ENCODE results near the gene GPRIN2.
"Not testable (repeated sequence)": the region's sequence is repeated elsewhere in the genome, so short reads cannot be mapped to it uniquely, and the experiment has no call there.

Gene GPRIN2

DNA sequence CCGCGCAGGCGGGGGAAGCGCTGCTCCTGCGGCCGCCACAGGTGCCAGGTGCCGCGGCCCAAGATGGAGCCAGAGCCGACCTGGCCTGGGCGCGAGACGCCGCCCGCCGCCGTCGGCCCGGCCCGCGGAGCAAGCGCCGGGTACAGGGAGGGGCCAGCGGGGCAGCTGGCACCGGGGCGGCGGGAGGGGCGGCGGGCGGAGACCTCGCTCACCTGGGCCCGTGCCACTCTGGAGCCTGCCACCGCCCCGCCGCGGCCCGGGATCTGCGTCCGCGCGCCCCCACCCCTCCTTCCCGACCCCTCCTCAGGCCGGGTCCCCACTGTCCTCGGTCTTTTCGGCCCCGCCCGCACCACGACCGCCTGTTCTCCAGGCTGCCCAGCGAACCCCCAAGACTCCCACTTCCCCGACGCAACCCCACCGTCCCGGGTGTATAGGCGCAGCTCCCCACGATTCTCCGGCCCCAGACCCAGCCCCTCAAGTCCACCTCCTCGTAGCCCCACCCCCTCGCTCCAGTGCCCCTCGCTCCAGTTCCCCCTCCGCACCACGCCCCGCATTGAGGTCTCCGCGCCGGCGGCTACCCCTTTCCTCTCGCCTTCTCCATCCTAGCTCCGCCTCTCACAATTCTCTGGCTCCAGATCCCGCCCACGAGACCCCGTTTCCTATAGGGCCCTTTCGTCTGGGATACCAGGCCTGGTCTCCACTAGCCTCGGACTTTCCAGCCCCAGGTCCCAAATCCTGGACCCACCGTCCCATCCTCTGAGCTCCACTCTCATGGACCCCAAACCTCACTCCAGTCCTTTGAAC, at the start of gene GPRIN2:
Gene GPRIN2, minus strand, starts transcription at position 144 of the 804 bp plus-strand sequence. CDS start 5,922 bp downstream, outside the sequence.
- DNase-seq (ENCODE audit: low read depth): no peak

DNA sequence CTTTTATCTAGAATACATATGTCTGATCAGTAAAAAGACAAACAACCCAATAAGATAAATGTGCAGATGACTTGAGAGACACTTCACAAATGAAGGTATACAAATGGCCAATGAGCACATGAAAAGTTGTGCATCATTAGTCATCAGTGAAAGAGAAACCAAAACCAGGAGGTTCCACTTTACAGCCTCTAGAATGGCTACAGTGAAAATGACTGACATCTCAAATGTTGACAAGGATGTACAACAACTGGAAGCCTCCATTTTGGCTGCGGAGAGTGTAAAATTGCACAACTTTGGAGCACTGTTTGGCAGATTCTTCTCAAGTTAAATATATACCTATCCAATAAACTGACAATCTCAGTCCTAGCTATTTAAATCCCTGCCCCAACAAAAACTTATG, 44.1 kb upstream of the GPRIN2 start:
- not testable (repeated sequence) for DNase-seq (ENCODE audit: low read depth)

DNA sequence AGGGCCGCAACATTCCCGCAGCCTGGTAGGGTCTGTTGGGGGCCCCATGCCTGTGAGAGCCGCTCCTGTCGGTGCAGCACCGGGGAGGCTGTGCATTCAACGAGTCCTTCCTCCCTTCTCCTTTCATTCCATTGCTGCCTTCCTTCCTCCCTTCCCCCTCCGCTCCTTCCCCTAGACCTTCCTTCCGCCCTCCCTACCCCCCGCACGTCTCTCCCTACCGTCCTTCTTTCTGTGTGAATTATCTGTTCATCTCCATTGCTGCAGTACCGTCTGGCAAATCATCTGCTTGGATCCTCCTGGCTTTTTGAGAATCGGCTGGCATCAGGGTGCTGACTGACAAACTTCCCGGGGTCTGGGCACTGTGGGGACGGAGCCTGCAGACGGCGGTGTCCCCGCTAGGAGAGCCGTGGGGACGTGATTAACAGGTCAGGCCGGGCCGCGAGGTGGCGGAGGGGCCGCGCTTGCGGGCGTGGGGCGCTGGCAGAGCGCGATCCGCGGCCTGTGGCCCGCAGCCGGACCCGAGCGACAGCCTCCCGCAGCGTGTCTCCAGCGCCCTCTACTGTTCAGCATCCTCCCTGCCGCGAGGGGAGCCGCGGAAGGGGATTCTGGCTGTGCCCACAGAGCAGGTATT, 41.3 kb upstream of the GPRIN2 start:
- DNase-seq (ENCODE audit: low read depth): not testable (repeated sequence)

DNA sequence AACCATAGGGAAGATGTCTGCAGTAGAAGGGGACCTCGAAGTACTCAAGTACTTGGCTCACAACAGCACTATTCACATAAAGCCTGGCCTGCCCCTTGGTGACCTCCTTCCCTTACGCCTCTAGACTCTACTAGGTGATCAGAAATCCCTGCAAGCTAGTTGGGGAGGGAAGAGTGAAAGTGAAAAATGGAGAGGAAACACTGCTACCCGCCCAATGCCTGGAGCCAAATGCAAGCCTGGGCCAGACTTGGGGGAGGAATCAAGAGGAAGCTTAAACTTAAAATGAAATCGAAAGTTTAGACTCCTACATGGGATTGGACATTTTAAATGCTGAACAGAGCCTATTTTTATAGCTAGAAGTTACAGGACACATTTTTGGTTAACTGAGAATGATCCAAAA, 40.1 kb upstream of the GPRIN2 start:
- DNase-seq (ENCODE audit: low read depth): not testable (repeated sequence)

DNA sequence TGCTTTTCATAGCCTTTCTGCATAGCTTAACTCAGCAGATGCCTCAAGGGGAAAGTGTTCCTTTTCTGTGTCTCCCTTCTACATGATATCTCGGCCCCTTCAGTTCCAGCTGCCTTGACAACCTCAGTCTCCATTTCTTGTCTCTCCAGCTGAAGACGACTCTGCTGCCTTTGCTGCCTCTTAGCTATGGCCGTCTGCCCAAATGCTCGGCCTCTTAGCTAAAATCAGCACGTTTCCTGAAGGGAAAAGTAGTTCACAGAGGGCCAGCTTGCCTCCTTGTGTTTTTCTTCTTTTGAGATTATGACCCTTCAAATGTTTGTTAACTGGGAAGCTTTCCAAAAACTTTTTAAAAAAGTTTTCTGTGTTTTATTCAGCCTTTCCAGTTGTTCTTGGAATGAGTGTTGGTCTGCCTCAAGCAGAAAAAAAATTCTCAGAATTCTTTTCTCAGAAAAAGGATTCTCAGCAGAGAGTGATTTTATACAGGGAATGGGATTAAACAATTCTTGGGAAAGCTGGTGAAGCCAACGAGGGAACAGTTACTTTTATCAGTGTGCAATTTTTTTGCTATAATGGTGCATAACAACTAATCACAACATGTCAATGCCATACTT, 38.1 kb upstream of the GPRIN2 start:
- DNase-seq (ENCODE audit: low read depth): not testable (repeated sequence)

DNA sequence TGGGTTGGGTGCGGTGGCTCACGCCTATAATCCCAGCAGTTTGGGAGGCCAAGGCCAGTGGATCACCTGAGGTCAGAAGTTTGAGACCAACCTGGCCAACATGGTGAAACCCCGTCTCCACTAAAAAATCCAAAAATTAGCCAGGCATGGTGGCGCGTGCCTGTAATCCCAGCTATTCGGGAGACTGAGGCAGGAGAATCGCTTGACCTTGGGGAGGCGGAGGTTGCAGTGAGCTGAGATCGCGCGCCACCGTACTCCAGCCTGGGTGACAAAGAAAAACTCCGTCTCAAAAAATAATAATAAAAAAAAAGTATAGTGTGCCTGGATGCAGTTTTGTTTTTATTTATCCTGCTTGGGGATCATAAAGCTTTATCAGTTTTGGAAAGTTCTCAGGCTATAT, 36.8 kb upstream of the GPRIN2 start:
- not testable (repeated sequence) for DNase-seq (ENCODE audit: low read depth)

DNA sequence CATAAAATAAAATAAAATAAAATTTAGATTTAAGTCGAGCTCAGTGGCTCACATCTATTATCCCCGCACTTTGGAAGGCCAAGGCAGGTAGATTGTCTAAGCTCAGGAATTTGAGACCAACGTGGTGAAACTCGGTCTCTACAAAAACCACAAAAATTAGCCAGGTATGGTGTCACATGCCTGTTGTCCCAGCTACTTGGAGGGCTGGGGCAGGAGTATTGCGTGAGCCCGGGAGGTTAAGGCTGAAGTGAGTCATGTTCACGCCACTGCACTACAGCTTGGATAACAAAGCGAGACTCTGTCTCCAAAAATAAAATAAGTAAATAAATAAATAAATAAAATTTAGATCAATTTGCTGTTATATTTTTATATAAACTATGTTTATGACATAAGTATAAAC, 34.6 kb upstream of the GPRIN2 start:
- DNase-seq (ENCODE audit: low read depth): not testable (repeated sequence)

DNA sequence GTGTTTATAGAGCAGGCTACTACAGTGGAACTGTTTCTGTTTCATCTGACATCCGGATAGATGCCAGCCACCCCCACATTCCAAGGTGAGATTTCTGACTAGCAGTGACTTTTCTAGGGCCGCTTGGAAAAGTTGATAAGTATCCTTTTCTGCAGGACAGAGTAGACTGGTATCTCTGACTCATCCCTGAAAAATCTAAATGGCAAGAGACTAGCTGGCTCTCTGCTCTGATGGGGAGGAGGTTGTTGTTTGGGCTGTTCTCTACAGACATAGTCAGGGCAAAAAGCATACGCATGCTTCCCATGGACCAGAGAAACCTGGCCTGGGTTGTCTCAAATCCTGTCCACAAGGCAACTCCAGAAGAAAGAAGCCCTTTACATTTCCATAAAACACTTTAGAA, 33.1 kb upstream of the GPRIN2 start:
- not testable (repeated sequence) for DNase-seq (ENCODE audit: low read depth)

DNA sequence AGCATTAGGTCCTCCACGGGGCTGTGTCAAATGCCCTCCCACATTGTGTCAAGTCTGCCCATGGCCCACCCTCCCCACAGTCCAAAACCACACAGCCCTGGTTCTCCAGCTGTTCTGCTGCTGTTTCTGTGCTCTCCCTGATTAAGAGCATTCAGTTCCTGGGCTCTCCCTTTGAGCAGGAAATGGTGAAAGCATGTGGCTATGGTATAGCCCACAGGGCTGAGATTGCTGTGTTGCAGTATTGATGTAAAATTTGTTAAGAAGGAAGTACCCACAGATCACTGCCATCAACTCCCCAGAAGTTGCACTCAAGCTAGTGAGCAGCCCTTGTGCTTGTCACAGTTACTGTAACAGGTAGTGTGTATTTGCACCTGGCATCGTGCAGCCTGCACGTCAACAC, 31.8 kb upstream of the GPRIN2 start:
- DNase-seq (ENCODE audit: low read depth): not testable (repeated sequence)

DNA sequence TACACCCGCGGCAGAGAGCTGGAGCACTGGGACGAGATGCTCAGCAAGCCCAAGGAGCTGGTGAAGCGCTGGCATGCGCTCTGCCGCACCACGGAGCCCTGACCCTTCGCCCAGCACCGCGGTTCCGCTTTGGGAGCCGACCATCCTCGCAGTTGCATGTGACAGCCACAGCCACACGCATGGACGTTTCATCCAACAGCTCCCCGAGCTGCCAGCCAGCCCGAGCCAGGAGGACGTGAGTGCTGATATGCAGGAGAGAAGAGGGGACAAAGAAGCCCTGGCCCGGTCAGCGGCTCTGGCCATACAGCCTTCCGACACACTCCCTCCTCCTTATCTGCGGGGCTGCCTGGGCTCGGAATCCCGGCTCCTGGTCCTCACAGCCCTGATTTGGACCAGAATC, 31.1 kb upstream of the GPRIN2 start:
- not testable (repeated sequence) for DNase-seq (ENCODE audit: low read depth)

DNA sequence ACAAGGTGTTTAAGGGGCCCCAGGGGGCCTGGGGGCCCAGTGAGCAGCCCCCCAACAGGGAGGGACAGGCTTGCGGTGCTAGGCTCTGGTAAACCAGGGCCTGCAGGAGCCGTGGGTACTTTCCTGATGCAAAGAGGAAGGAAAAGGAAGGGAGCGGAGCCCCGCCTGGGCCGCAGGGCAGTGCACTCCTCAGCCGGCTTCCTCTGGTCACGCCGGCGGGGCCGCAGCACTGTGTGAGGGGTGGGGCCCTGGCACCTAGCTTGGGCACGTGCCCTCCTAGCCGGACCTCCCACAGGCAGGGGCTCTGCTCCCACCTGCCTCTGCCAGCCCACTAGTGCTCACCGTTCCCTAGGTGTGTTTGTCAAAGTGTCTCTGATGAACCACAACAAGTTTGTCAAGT, 28.8 kb upstream of the GPRIN2 start:
- not testable (repeated sequence) for DNase-seq (ENCODE audit: low read depth)

DNA sequence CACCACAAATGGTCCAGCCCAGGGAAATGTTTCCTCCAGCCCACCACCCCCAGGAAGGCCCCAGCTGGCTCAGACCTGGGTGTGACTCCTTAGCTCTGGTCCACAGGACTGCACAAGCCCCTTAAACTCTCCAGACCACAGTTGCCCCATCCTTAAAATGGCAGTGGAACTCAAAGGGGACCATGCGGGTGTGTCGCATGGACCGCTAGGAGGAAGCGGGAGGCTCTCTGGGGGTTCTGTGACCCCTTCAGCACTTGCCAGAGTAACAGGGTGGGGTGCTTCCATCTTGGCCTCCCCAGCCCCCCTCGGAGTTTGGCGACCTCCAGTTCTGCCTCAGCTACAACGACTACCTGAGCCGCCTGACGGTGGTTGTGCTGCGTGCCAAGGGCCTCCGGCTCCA, 27.7 kb upstream of the GPRIN2 start:
- DNase-seq (ENCODE audit: low read depth): not testable (repeated sequence)

DNA sequence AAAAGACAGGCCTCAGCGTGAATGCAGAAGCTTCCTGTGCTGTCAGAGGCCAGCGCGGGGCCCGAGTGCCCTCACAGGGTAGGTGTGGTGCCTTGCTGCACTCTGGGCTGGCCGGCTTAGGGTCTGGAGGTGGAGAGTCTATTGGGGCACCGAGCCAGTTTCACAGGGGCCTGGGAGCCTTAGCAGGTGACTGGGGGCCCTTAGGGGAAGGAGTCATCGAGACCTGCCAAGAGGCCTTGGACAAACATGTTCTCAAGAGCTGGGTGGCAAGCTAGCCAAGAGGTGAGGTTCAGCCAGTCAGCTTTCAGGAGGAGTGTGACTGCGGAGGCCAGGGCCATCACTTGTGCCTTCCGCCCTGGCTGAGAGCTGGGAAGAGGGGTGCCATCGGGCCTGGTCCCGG, 26.1 kb upstream of the GPRIN2 start:
- not testable (repeated sequence) for DNase-seq (ENCODE audit: low read depth)

DNA sequence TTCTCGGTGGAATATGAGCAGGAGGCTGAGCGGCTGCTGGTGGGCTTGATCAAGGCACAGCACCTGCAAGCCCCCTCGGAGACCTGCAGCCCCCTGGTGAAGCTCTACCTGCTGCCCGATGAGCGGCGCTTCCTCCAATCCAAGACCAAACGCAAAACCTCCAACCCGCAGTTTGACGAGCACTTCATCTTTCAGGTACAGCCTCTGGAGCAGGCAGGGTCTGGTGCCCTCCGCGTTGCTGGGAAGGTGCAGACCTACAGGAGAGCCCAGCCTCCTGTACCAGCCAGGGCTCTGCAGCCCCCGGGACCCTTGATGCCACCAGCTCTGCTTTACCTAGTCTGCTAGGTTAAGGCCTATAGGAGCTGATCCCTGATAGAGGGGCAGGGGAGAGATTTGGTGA, 25.5 kb upstream of the GPRIN2 start:
- not testable (repeated sequence) for DNase-seq (ENCODE audit: low read depth)

DNA sequence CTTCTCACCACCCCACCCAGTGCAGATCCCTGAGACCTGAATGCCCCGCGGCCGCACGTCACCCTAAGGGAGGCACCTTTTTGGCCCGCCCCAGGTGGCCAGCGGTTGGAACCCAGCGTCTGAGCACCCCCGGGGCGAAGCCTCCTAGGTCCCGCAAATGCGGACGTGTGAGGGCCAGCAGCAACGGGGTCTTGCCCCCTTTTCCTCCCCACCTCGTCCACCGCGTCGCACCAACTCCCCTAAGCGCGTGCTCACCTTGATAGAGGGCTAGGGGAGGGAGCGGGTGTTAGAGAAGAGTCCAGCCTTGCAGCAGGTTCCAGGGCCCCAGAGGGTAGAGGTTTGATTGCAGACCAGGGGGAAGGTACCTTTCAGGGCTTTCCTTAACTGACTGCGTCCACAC, 22.9 kb upstream of the GPRIN2 start:
- not testable (repeated sequence) for DNase-seq (ENCODE audit: low read depth)

DNA sequence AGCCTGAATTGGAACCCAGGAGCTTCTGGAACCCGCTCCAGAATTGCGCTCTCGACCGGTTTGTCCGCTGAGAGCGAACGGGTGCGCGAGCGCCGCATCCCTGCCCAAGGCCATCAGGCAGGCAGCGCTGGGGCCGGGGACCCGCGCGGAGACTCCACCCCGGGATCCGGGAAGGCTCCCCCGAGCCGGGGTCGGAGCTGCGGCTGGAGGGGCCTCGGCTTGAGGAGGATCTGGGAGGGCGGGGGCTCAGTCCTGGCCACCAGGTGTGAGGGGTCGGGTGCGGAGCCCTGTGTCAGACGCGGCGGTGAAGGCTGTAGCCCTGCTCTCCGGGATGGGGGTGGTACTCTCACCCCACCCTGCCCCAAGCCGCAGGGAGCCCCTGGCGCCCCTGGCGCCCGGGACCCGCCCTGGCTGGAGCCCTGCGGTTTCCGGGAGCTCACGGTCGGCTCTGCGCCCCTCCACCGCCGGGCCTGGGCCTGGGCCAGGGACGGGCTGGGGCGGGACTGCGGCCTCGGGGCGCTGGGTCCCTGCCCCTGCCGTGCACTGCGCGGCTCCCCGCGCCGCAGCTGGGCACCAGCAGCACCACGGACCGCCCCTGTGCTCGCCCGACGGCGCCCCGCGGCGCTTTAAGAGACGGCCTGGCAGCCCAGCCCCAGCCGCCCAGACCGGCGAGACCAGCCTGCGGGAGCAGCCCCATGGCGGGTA, 22.2 kb upstream of the GPRIN2 start, which contains the start of gene SYT15:
Gene SYT15, plus strand, starts transcription at position 655 of the 705 bp plus-strand sequence. Its CDS starts 41 bp downstream, at position 696.
- DNase-seq (ENCODE audit: low read depth): not testable (repeated sequence)

DNA sequence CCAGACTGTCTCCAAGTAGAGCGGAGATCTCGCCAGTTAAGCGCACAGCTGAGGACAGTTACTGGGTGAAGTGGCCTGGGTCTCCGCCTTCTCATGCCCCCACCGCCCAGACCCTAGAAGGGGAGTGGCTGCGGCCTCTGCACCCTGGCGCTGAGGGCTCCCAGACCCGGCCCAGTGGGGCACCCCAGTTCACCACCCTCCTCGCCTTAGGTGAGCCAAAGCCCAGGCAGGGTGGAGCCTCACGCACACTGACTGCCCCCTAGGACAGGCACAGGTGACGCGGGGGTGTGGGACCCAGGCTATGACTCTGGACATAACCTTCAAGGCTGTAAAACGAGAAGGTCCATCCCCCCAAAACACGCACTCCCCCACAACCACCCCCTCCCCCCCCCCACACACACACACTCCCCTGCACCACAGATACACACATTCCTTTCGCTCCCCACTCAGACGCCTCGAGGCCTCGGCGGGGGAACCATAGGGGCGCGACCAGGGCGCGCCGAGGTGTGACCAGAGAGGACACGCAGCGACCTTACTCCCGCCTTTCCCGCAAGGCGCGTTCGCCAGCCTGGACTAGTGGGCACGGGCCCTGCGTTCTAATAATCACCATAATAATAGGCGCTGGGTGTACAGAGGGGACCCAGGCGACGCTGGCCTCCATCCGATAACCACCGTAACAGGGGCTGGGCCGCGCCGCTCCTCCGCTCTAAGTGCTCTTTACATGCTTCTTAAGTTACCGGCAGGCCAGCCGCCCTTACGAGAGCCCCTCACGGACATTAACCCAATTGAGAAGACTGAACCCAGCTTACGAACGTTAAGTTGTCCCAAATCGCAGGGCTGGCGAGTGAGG, 21.4 kb upstream of the GPRIN2 start:
- not testable (repeated sequence) for DNase-seq (ENCODE audit: low read depth)

DNA sequence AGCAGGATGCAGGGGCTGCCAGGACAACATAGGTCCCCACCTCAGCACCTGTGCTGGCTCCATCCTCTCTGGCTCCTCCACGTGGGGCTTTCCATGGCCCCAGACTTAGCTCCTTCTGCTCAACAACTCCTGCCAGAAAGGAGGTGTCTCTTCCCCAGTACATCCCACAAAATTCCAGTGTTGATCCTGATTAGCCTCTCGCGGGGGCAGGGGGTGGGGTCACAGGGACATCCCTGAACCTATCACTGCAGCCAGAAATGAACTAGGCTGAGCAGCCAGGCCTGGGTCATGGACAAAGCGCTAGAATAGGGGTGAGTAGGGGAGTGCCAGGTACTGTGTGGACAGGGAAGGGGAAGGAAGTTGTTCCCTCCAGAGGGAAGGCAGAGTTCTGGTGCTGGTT, 17.4 kb upstream of the GPRIN2 start:
- DNase-seq (ENCODE audit: low read depth): not testable (repeated sequence)

DNA sequence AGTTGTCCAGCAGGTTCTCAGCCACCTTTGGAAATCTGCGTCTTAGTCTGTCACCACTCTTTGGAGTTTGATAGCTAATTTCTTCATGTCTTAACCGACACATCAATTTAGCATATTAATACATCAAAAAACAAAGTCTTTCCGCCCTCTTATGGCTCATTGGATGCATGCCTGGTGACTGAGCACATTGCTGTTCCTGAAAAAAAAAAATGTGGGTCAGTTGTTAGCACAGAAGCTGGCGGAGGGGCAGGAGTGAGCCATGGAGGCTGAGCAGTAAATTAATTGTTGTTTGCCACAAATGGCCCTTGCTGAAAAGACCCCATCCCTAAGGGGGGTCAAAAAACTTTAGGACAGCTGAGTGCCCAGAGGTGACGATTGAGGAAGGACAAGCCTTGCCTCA, 16.9 kb upstream of the GPRIN2 start:
- not testable (repeated sequence) for DNase-seq (ENCODE audit: low read depth)

DNA sequence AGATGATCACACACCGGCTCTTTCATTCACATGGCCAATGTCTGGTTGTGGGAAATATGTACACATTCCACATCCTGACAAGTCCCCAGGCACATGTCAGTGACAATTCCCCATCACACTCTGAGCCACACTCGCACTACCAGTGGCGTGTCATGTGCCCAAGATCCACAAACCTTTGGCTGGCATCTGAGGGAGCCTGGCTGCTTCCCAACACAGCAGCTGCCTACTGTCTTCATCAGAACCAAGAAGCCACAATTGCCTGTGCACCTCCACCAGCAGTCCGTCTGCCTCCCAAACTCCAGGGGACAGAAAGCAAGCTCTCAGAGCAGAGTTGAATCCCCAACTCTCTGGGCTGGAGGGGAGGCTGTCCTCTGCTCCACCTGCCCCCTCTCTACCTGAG, 16.3 kb upstream of the GPRIN2 start:
- DNase-seq (ENCODE audit: low read depth): not testable (repeated sequence)

DNA sequence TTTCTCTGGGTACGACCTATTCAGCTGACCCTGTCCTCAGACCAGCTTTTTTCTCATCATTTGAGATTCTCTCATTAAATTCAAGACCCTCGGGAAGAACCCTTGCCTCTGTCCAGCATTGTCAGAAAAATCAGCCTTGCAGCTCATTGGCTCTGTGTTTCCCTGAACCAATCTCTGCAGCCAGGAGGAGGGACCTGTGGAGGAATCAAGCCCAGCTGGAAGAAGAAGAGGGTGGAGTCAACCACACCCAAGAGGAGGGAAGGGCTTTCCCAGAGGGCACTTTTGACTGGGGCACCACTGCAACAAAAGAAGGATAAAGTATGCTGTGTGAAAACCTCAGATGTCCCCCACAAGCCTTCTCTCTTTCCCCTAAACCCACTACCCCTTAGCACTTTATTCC, 14.2 kb upstream of the GPRIN2 start:
- DNase-seq (ENCODE audit: low read depth): not testable (repeated sequence)

Measured in stimulated activated CD8-positive, alpha-beta memory T cell treated with anti-CD3 and anti-CD28 coated beads, Interleukin-15, amount 100 ng/mL, for 24 hours (primary cell).